HEK293 (cell line): ENCODE results near the gene DOCK3.

ENCODE experiments used
- CTCF ChIA-PET: fragments of 350-600 bp; formaldehyde crosslinking; extraction: SDS; loops from one replicate; lab custom pipeline; 2021; ENCODE audit warnings: antibody characterized with exemption; lab: Yijun Ruan, JAX
- POLR2A ChIA-PET: fragments of 300-600 bp; formaldehyde crosslinking; extraction: SDS; loops from one replicate; lab custom pipeline; 2020; ENCODE audit warnings: antibody characterized with exemption, inconsistent platforms; lab: Yijun Ruan, JAX
- H3K27ac ChIP-seq: fragments of 200-500 bp; sonication (Bioruptor generic); 2 replicates; pipeline ENCODE4 v1.5.1; 2014; ENCODE audit warnings: low read depth, low read length, control low read depth, inconsistent platforms; ENCODE audit errors: extremely low read depth
- H3K36me3 ChIP-seq, 2 experiments: fragments of 200-500 bp in 1 of 2; sonication (Bioruptor generic) in 1 of 2; 1 replicate in 1 of 2; 2 replicates in 1 of 2; pipeline ENCODE4 v1.5.1; 2014 to 2017; ENCODE audit warnings: inconsistent platforms in 2 of 2, low read length in 2 of 2; ENCODE audit not compliant: control insufficient read depth in 2 of 2, insufficient read depth in 1 of 2
- H3K4me1 ChIP-seq: fragments of 200-500 bp; sonication (Bioruptor generic); 2 replicates; pipeline ENCODE4 v1.5.1; 2014; ENCODE audit warnings: mild to moderate bottlenecking, low read length, inconsistent platforms; ENCODE audit not compliant: control insufficient read depth, insufficient read depth
- H3K4me3 ChIP-seq: 2 replicates; pipeline ENCODE4 v1.5.1; 2011; ENCODE audit warnings: low read depth, mild to moderate bottlenecking, control low read depth, low read length, moderate library complexity
- H3K9me3 ChIP-seq: fragments of 200-500 bp; sonication (Bioruptor generic); 2 replicates; pipeline ENCODE4 v1.5.1; 2014; ENCODE audit warnings: low read depth, low read length, inconsistent platforms; ENCODE audit not compliant: control insufficient read depth, insufficient read depth
- GLIS2 ChIP-seq: fragments of 450-650 bp; formaldehyde crosslinking; IDR thresholded peaks from 2 replicates; pipeline ENCODE4 v1.5.1; 2016; ENCODE audit warnings: missing biosample characterization, missing genetic modification characterization
- TCF7L2 ChIP-seq: IDR thresholded peaks from 2 replicates; pipeline ENCODE4 v1.6.1; 2011; ENCODE audit warnings: low read depth, mild to moderate bottlenecking, inconsistent platforms, low read length, moderate library complexity, borderline replicate concordance
- ZBTB7A ChIP-seq: fragments of 450-650 bp; formaldehyde crosslinking; IDR thresholded peaks from 2 replicates; pipeline ENCODE4 v1.5.1; 2016; ENCODE audit warnings: low read depth, missing biosample characterization, missing genetic modification characterization
- ZEB2 ChIP-seq: fragments of 450-650 bp; formaldehyde crosslinking; IDR thresholded peaks from 2 replicates; pipeline ENCODE4 v1.5.1; 2016; ENCODE audit warnings: missing biosample characterization, missing genetic modification characterization
- ZNF133 ChIP-seq: fragments of 450-650 bp; formaldehyde crosslinking; IDR thresholded peaks from 2 replicates; pipeline ENCODE4 v1.5.1; 2016; ENCODE audit warnings: missing biosample characterization, missing genetic modification characterization
- ZNF138 ChIP-seq: fragments of 450-650 bp; formaldehyde crosslinking; IDR thresholded peaks from 2 replicates; pipeline ENCODE4 v1.5.1; 2016; ENCODE audit warnings: missing biosample characterization, missing genetic modification characterization, borderline replicate concordance
- ZNF157 ChIP-seq: fragments of 450-650 bp; formaldehyde crosslinking; IDR thresholded peaks from 2 replicates; pipeline ENCODE4 v1.5.1; 2016; ENCODE audit warnings: missing biosample characterization, missing genetic modification characterization
- ZNF2 ChIP-seq: fragments of 450-650 bp; formaldehyde crosslinking; IDR thresholded peaks from 2 replicates; pipeline ENCODE4 v1.5.1; 2016; ENCODE audit warnings: missing biosample characterization, missing genetic modification characterization
- ZNF324 ChIP-seq: fragments of 450-650 bp; formaldehyde crosslinking; IDR thresholded peaks from 2 replicates; pipeline ENCODE4 v1.5.1; 2016; ENCODE audit warnings: missing biosample characterization, missing genetic modification characterization
- ZNF354C ChIP-seq: fragments of 450-650 bp; formaldehyde crosslinking; IDR thresholded peaks from 2 replicates; pipeline ENCODE4 v1.5.1; 2016; ENCODE audit warnings: missing biosample characterization, missing genetic modification characterization, low read depth, borderline replicate concordance
- ZNF48 ChIP-seq: fragments of 450-650 bp; formaldehyde crosslinking; IDR thresholded peaks from 2 replicates; pipeline ENCODE4 v1.5.1; 2016; ENCODE audit warnings: missing biosample characterization, missing genetic modification characterization
- ZNF501 ChIP-seq: fragments of 450-650 bp; formaldehyde crosslinking; IDR thresholded peaks from 2 replicates; pipeline ENCODE4 v1.5.1; 2016; ENCODE audit warnings: missing biosample characterization, missing genetic modification characterization
- ZNF521 ChIP-seq: fragments of 450-650 bp; formaldehyde crosslinking; IDR thresholded peaks from 2 replicates; pipeline ENCODE4 v1.5.1; 2017; ENCODE audit warnings: missing biosample characterization, mild to moderate bottlenecking, missing genetic modification characterization
- ZNF621 ChIP-seq: fragments of 450-650 bp; formaldehyde crosslinking; IDR thresholded peaks from 2 replicates; pipeline ENCODE4 v1.5.1; 2017; ENCODE audit warnings: missing biosample characterization, missing genetic modification characterization
- ZNF677 ChIP-seq: fragments of 450-650 bp; IDR thresholded peaks from 2 replicates; pipeline ENCODE4 v1.5.0; 2018; ENCODE audit warnings: missing biosample characterization, mild to moderate bottlenecking, missing genetic modification characterization, moderate library complexity
- ZNF768 ChIP-seq: fragments of 450-650 bp; formaldehyde crosslinking; IDR thresholded peaks from 2 replicates; pipeline ENCODE4 v1.5.1; 2018; ENCODE audit warnings: missing biosample characterization, mild to moderate bottlenecking, missing genetic modification characterization
- ZSCAN30 ChIP-seq: fragments of 450-650 bp; IDR thresholded peaks from 2 replicates; pipeline ENCODE4 v1.5.1; 2018; ENCODE audit warnings: missing biosample characterization, mild to moderate bottlenecking, missing genetic modification characterization, moderate library complexity
- TF ChIP-seq, protein P1 (sequence below): fragments of 450-650 bp; formaldehyde crosslinking; IDR thresholded peaks from 2 replicates; pipeline ENCODE4 v1.5.1; 2017; ENCODE audit warnings: missing biosample characterization, missing genetic modification characterization
- TF ChIP-seq, protein P2 (sequence below): fragments of 450-650 bp; formaldehyde crosslinking; IDR thresholded peaks from 2 replicates; pipeline ENCODE4 v1.5.1; 2016; ENCODE audit warnings: missing biosample characterization, missing genetic modification characterization
- TF ChIP-seq, protein P3 (sequence below): fragments of 450-650 bp; formaldehyde crosslinking; IDR thresholded peaks from 2 replicates; pipeline ENCODE4 v1.5.1; 2016; ENCODE audit warnings: missing biosample characterization, missing genetic modification characterization

The DOCK3 gene

DNA sequence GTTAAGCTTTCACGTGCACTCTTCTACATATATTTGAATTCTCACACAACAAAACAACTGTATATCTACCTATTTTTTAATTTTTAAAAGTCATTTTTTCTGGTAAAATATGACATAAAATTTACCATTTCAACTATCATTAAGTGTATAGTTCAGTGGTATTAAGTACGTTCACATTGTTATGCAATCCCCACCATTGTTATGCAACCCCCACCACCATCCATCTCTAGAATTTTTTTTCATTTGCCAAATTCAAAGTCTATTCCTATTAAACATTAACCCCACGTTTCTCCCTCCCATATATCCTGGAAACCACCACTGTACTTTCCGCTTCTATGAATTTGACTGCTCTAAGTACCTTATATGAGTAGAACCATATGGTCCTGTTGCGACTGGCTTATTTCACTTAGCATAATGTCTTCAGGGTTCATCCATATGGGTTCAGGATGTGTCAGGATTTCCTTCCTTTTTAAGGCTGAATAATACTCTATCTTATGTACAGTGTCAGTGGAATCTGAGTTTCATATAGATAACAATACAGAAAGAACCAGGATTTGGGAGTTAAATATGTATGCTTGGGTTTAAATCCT lies 279.2 kb downstream of the DOCK3 start:
- Histone ChIP-seq H3K27ac (no peak overlapping the region), H3K4me1 (no peaks in the 10 kb centered on the region)
- no peak for TF ChIP-seq ZBTB7A (tag by site-specific recombination)
- no peak for TF ChIP-seq ZNF133 (tag by site-specific recombination)
- TF ChIP-seq ZNF48 (tag by site-specific recombination) = no peak
- TF ChIP-seq ZNF324 (tag by site-specific recombination) = no peak
- no peak for TF ChIP-seq ZSCAN30 (tag by site-specific recombination)
- no peak for TF ChIP-seq ZEB2 (tag by site-specific recombination)
- TF ChIP-seq ZNF138 (tag by site-specific recombination) = no peak
- no peak for TF ChIP-seq ZNF354C (tag by site-specific recombination)
- TF ChIP-seq, protein P1, sequence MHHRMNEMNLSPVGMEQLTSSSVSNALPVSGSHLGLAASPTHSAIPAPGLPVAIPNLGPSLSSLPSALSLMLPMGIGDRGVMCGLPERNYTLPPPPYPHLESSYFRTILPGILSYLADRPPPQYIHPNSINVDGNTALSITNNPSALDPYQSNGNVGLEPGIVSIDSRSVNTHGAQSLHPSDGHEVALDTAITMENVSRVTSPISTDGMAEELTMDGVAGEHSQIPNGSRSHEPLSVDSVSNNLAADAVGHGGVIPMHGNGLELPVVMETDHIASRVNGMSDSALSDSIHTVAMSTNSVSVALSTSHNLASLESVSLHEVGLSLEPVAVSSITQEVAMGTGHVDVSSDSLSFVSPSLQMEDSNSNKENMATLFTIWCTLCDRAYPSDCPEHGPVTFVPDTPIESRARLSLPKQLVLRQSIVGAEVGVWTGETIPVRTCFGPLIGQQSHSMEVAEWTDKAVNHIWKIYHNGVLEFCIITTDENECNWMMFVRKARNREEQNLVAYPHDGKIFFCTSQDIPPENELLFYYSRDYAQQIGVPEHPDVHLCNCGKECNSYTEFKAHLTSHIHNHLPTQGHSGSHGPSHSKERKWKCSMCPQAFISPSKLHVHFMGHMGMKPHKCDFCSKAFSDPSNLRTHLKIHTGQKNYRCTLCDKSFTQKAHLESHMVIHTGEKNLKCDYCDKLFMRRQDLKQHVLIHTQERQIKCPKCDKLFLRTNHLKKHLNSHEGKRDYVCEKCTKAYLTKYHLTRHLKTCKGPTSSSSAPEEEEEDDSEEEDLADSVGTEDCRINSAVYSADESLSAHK (tag by site-specific recombination) = no peak
- no peak for TF ChIP-seq ZNF157 (tag by site-specific recombination)
- TF ChIP-seq ZNF521 = no peak
- TF ChIP-seq ZNF768 (tag by site-specific recombination) = no peak
- TF ChIP-seq ZNF501 (tag by site-specific recombination) = no peak
- TF ChIP-seq, protein P2, sequence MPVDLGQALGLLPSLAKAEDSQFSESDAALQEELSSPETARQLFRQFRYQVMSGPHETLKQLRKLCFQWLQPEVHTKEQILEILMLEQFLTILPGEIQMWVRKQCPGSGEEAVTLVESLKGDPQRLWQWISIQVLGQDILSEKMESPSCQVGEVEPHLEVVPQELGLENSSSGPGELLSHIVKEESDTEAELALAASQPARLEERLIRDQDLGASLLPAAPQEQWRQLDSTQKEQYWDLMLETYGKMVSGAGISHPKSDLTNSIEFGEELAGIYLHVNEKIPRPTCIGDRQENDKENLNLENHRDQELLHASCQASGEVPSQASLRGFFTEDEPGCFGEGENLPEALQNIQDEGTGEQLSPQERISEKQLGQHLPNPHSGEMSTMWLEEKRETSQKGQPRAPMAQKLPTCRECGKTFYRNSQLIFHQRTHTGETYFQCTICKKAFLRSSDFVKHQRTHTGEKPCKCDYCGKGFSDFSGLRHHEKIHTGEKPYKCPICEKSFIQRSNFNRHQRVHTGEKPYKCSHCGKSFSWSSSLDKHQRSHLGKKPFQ (tag by site-specific recombination) = no peak
- no peak for TF ChIP-seq ZNF621 (tag by site-specific recombination)
- no peak for TF ChIP-seq TCF7L2
- no peak for TF ChIP-seq ZNF677
- no peak for TF ChIP-seq ZNF2 (tag by site-specific recombination)
- TF ChIP-seq, all 188 proteins: peak for 0
- POLR2A ChIA-PET = no interaction called here
- no peak overlapping the region for H3K4me3 ChIP-seq
- no peaks in the 10 kb centered on the region for H3K36me3 ChIP-seq
- CTCF ChIA-PET = no interaction called here
- no peaks in the 10 kb centered on the region for H3K9me3 ChIP-seq

DNA sequence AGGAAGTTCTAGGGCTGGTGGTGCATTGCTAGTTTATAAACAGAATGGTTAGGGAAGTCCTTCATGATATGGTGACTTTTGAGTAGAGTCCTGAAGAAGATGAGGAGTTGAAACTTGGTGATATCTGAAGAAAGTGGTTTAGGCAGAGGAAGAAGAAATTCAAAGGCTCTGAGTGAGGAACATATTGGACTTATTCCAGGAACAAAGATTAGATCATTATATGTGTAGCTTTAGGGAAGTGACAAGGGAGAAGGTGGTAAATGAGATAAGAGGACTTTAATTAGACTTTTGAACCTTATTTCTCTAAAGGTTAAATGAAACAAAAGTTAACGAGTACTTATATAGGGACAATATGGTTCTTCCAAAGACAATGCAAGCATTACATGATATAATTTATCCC lies 286.7 kb downstream of the DOCK3 start:
- Histone ChIP-seq H3K4me3 (no peak overlapping the region), H3K27ac (no peak overlapping the region), H3K36me3 (no peaks in the 10 kb centered on the region), H3K4me1 (no peaks in the 10 kb centered on the region), H3K9me3 (no peaks in the 10 kb centered on the region)
- CTCF ChIA-PET = no interaction called here
- TF ChIP-seq GLIS2 (tag by site-specific recombination) = no peak
- TF ChIP-seq, protein P3, sequence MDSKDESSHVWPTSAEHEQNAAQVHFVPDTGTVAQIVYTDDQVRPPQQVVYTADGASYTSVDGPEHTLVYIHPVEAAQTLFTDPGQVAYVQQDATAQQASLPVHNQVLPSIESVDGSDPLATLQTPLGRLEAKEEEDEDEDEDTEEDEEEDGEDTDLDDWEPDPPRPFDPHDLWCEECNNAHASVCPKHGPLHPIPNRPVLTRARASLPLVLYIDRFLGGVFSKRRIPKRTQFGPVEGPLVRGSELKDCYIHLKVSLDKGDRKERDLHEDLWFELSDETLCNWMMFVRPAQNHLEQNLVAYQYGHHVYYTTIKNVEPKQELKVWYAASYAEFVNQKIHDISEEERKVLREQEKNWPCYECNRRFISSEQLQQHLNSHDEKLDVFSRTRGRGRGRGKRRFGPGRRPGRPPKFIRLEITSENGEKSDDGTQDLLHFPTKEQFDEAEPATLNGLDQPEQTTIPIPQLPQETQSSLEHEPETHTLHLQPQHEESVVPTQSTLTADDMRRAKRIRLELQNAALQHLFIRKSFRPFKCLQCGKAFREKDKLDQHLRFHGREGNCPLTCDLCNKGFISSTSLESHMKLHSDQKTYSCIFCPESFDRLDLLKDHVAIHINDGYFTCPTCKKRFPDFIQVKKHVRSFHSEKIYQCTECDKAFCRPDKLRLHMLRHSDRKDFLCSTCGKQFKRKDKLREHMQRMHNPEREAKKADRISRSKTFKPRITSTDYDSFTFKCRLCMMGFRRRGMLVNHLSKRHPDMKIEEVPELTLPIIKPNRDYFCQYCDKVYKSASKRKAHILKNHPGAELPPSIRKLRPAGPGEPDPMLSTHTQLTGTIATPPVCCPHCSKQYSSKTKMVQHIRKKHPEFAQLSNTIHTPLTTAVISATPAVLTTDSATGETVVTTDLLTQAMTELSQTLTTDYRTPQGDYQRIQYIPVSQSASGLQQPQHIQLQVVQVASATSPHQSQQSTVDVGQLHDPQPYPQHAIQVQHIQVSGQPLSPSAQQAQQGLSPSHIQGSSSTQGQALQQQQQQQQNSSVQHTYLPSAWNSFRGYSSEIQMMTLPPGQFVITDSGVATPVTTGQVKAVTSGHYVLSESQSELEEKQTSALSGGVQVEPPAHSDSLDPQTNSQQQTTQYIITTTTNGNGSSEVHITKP (tag by site-specific recombination) = peak; percentile 28; the same call in 1 of the 2 replicates
- POLR2A ChIA-PET = no interaction called here
